Stimulated activated naive CD8-positive, alpha-beta T cell treated with anti-CD3 and anti-CD28 coated beads, Interleukin-15, amount 100 ng/mL, for 72 hours (primary cell): ENCODE results near the gene SLC35G4.
A peak's percentile ranks its signal among the peaks of the same experiment; 100 is the strongest.
"Not testable (repeated sequence)": the region's sequence is repeated elsewhere in the genome, so short reads cannot be mapped to it uniquely, and the experiment has no call there.

Experiments used
- ATAC-seq: fragments of 150-1000 bp; cut with Tn5 transposase; 2 replicates; pipeline ENCODE4 v1.10.0; 2021; ENCODE audit warnings: mild to moderate bottlenecking, moderate library complexity
- DNase-seq, 2 donors: peaks; one replicate each; pipeline ENCODE4 v3.0.0; 2021 to 2022
- H3K27ac Mint-ChIP-seq, 2 donors: one replicate each; pipeline ENCODE4 v1.8.0; 2022; ENCODE audit warnings: mild to moderate bottlenecking in 2 of 2, mixed read lengths in 2 of 2, moderate library complexity in 2 of 2
- H3K27me3 Mint-ChIP-seq: one replicate; pipeline ENCODE4 v1.8.0; 2022; ENCODE audit warnings: mixed read lengths
- H3K4me1 Mint-ChIP-seq: one replicate; pipeline ENCODE4 v1.8.0; 2022; ENCODE audit warnings: mild to moderate bottlenecking, mixed read lengths
- H3K4me3 Mint-ChIP-seq, 2 donors: one replicate each; pipeline ENCODE4 v1.8.0; 2022; ENCODE audit warnings: mild to moderate bottlenecking in 2 of 2, mixed read lengths in 2 of 2, moderate library complexity in 1 of 2
- H3K9me3 Mint-ChIP-seq, 2 donors: one replicate each; pipeline ENCODE4 v1.8.0; 2022; ENCODE audit warnings: mixed read lengths in 2 of 2

SLC35G4 gene

GRCh38 chr18:11609488-11609887 lies at the start of gene SLC35G4:
Gene SLC35G4 (plus strand): TSS chr18:11609596. CDS start chr18:11609596, 0 bp downstream.
- H3K27ac Mint-ChIP-seq, ATAC-seq, H3K27me3 Mint-ChIP-seq, H3K9me3 Mint-ChIP-seq, H3K4me1 Mint-ChIP-seq, DNase-seq, H3K4me3 Mint-ChIP-seq: not testable (repeated sequence)

- no peaks in the 10 kb centered on the region for H3K27me3 Mint-ChIP-seq
- no peaks in the 10 kb centered on the region for H3K9me3 Mint-ChIP-seq
- H3K4me3 Mint-ChIP-seq: no peak overlapping the region
- H3K27ac Mint-ChIP-seq: no peak overlapping the region
- ATAC-seq: no peak
- DNase-seq: no peak
- no peaks in the 10 kb centered on the region for H3K4me1 Mint-ChIP-seq
These were observed 48.1 kb upstream of the SLC35G4 start for GRCh38 chr18:11561293-11561692.

- Mint-ChIP-seq H3K9me3 (no peaks in the 10 kb centered on the region), H3K4me1 (no peaks in the 10 kb centered on the region)
These were observed 43.7 kb upstream of the SLC35G4 start for GRCh38 chr18:11565716-11566115.

GRCh38 chr18:11566236-11566965 lies 43.0 kb upstream of the SLC35G4 start:
- H3K27me3 Mint-ChIP-seq: no peaks in the 10 kb centered on the region
- H3K27ac Mint-ChIP-seq: no peak overlapping the region
- no peaks in the 10 kb centered on the region for H3K9me3 Mint-ChIP-seq
- no peak overlapping the region for H3K4me3 Mint-ChIP-seq
- no peak for DNase-seq
- ATAC-seq: no peak
- no peaks in the 10 kb centered on the region for H3K4me1 Mint-ChIP-seq

More at GRCh38 chr18:11565716-11566115, 43.7 kb upstream of the SLC35G4 start:
- Mint-ChIP-seq H3K4me3 (no peak overlapping the region), H3K27ac (no peak overlapping the region), H3K27me3 (no peaks in the 10 kb centered on the region)
- DNase-seq (no peak), ATAC-seq (no peak)

GRCh38 chr18:11567396-11567795 lies 42.0 kb upstream of the SLC35G4 start:
- H3K27me3 Mint-ChIP-seq: no peaks in the 10 kb centered on the region
- DNase-seq: no peak
- H3K9me3 Mint-ChIP-seq: no peaks in the 10 kb centered on the region
- H3K27ac Mint-ChIP-seq: peak overlapping the region in 1 of 2 donors; percentile 3
- H3K4me3 Mint-ChIP-seq: no peak overlapping the region
- H3K4me1 Mint-ChIP-seq: no peaks in the 10 kb centered on the region
- ATAC-seq: no peak

- Mint-ChIP-seq H3K9me3 (no peaks in the 10 kb centered on the region), H3K27ac (peak overlapping the region in 1 of 2 donors; percentile 35), H3K27me3 (no peaks in the 10 kb centered on the region), H3K4me1 (no peaks in the 10 kb centered on the region), H3K4me3 (no peak overlapping the region)
- DNase-seq (no peak), ATAC-seq (no peak)
These were observed 39.3 kb upstream of the SLC35G4 start for GRCh38 chr18:11570073-11570588.

GRCh38 chr18:11570769-11571412 lies 38.5 kb upstream of the SLC35G4 start:
- Mint-ChIP-seq H3K9me3 (no peaks in the 10 kb centered on the region), H3K4me3 (no peak overlapping the region), H3K27ac (no peak overlapping the region), H3K27me3 (no peaks in the 10 kb centered on the region), H3K4me1 (no peaks in the 10 kb centered on the region)
- ATAC-seq: no peak
- DNase-seq: no peak

GRCh38 chr18:11572201-11572600 lies 37.2 kb upstream of the SLC35G4 start:
- no peaks in the 10 kb centered on the region for H3K27me3 Mint-ChIP-seq
- DNase-seq: no peak
- H3K4me1 Mint-ChIP-seq: peaks cover 4% of the 10 kb centered on the region
- H3K9me3 Mint-ChIP-seq: no peaks in the 10 kb centered on the region
- ATAC-seq: no peak
- H3K27ac Mint-ChIP-seq: no peak overlapping the region
- no peak overlapping the region for H3K4me3 Mint-ChIP-seq

GRCh38 chr18:11574545-11574944 lies 34.9 kb upstream of the SLC35G4 start:
- Mint-ChIP-seq H3K9me3 (no peaks in the 10 kb centered on the region), H3K27me3 (no peaks in the 10 kb centered on the region), H3K27ac (no peak overlapping the region), H3K4me1 (peaks cover 13% of the 10 kb centered on the region), H3K4me3 (no peak overlapping the region)
- ATAC-seq (no peak), DNase-seq (no peak)

- no peak for ATAC-seq
- H3K9me3 Mint-ChIP-seq: no peaks in the 10 kb centered on the region
These were observed 31.9 kb upstream of the SLC35G4 start for GRCh38 chr18:11577271-11578112.

GRCh38 chr18:11578799-11579198 lies 30.6 kb upstream of the SLC35G4 start:
- Mint-ChIP-seq H3K9me3 (no peaks in the 10 kb centered on the region), H3K27ac (no peak overlapping the region), H3K4me3 (no peak overlapping the region), H3K27me3 (no peaks in the 10 kb centered on the region), H3K4me1 (peaks cover 13% of the 10 kb centered on the region)
- ATAC-seq (no peak), DNase-seq (no peak)

More at GRCh38 chr18:11577271-11578112, 31.9 kb upstream of the SLC35G4 start:
- H3K4me1 Mint-ChIP-seq: peaks cover 13% of the 10 kb centered on the region
- no peaks in the 10 kb centered on the region for H3K27me3 Mint-ChIP-seq
- H3K27ac Mint-ChIP-seq: peak overlapping the region in 1 of 2 donors; percentile 38
- H3K4me3 Mint-ChIP-seq: no peak overlapping the region
- no peak for DNase-seq

- H3K9me3 Mint-ChIP-seq: no peaks in the 10 kb centered on the region
- H3K27me3 Mint-ChIP-seq: no peaks in the 10 kb centered on the region
These were observed 29.5 kb upstream of the SLC35G4 start for GRCh38 chr18:11579916-11580315.

GRCh38 chr18:11581286-11581685 lies 28.1 kb upstream of the SLC35G4 start:
- no peaks in the 10 kb centered on the region for H3K27me3 Mint-ChIP-seq
- H3K4me1 Mint-ChIP-seq: peaks cover 13% of the 10 kb centered on the region
- no peaks in the 10 kb centered on the region for H3K9me3 Mint-ChIP-seq
- no peak overlapping the region for H3K4me3 Mint-ChIP-seq
- DNase-seq (no peak), ATAC-seq (no peak)
- no peak overlapping the region for H3K27ac Mint-ChIP-seq

More at GRCh38 chr18:11579916-11580315, 29.5 kb upstream of the SLC35G4 start:
- Mint-ChIP-seq H3K4me1 (peaks cover 13% of the 10 kb centered on the region), H3K27ac (no peak overlapping the region), H3K4me3 (no peak overlapping the region)
- DNase-seq: no peak
- ATAC-seq: no peak

- no peak for DNase-seq
- peaks cover 15% of the 10 kb centered on the region for H3K4me1 Mint-ChIP-seq
- peak overlapping the region in 1 of 2 donors; percentile 78 for H3K27ac Mint-ChIP-seq
- H3K27me3 Mint-ChIP-seq: no peaks in the 10 kb centered on the region
- no peaks in the 10 kb centered on the region for H3K9me3 Mint-ChIP-seq
- H3K4me3 Mint-ChIP-seq: no peak overlapping the region
- no peak for ATAC-seq
These were observed 23.8 kb upstream of the SLC35G4 start for GRCh38 chr18:11585596-11585995.

GRCh38 chr18:11586896-11587295 lies 22.5 kb upstream of the SLC35G4 start:
- Mint-ChIP-seq H3K27me3 (peaks cover 2% of the 10 kb centered on the region), H3K9me3 (no peaks in the 10 kb centered on the region), H3K27ac (no peak overlapping the region), H3K4me1 (peaks cover 15% of the 10 kb centered on the region), H3K4me3 (no peak overlapping the region)
- no peak for DNase-seq
- no peak for ATAC-seq
